ENCODE results near the gene PIGH. TPM values are rescaled to one million over a fixed set of nuclear protein-coding genes. Genes with fewer than 3 reads are reported as not detected.

PIGH gene
- total RNA-seq, 4 donors from 2014 or later: 18.9 to 41.9 (median 27.7) TPM

- 94% methylated on average over 5 of the region's 5 CpGs; no CpG with 5 or more reads in 1 of the 2 donors for WGBS, 2 donors (ENCODE audit: low coverage in 1 of 2)
- intact Hi-C loops (cut with DNase I; ENCODE audit: low total_unique reads): no loop called here
- in situ Hi-C loops (cut with MboI; ENCODE audit: low pct_ligation_motif_present in 1 of 4, low pct_unique_long_range_greater_than_20kb in 1 of 4, low sequenced_read_pairs in 3 of 4): loop anchor here in 3 of 4 donors (10.0 to 25.0 kb wide), 3 partner anchors 100 to 138 kb away; no protein-coding TSS in a partner anchor
These were observed 37.3 kb downstream of the PIGH start for GRCh38 chr14:67562776-67563150.

GRCh38 chr14:67562025-67562775 lies 37.9 kb downstream of the PIGH start:
- Histone ChIP-seq H3K27me3 (no peaks in the 10 kb centered on the region), H3K27ac (no peak overlapping the region), H3K9me3 (no peaks in the 10 kb centered on the region), H3K36me3 (no peaks in the 10 kb centered on the region), H3K4me3 (no peak overlapping the region), H3K4me1 (no peaks in the 10 kb centered on the region)
- DNase-seq: no peak
- TF ChIP-seq POLR2A (IDR thresholded peaks at IDR 0.05) (no peak), EP300 (IDR thresholded peaks at IDR 0.05; ENCODE audit: low read depth) (no peak), CTCF (IDR thresholded peaks at IDR 0.05) (no peak), POLR2AphosphoS5 (IDR thresholded peaks at IDR 0.05) (no peak)
- intact Hi-C loops (cut with DNase I; ENCODE audit: low total_unique reads): no loop called here
- 92 to 100% methylated on average over 2 to 14 of the region's 14 CpGs for WGBS, 2 donors (ENCODE audit: low coverage in 1 of 2)
- in situ Hi-C loops (cut with MboI; ENCODE audit: low pct_ligation_motif_present in 1 of 4, low pct_unique_long_range_greater_than_20kb in 1 of 4, low sequenced_read_pairs in 3 of 4): loop anchor here in 3 of 4 donors (10.0 to 25.0 kb wide), 3 partner anchors 100 to 137 kb away; no protein-coding TSS in a partner anchor

More at GRCh38 chr14:67562776-67563150, 37.3 kb downstream of the PIGH start:
- TF ChIP-seq POLR2A (IDR thresholded peaks at IDR 0.05) (no peak), EP300 (IDR thresholded peaks at IDR 0.05; ENCODE audit: low read depth) (no peak), POLR2AphosphoS5 (IDR thresholded peaks at IDR 0.05) (no peak), CTCF (IDR thresholded peaks at IDR 0.05) (no peak)
- Histone ChIP-seq H3K9me3 (no peaks in the 10 kb centered on the region), H3K4me3 (no peak overlapping the region), H3K4me1 (no peaks in the 10 kb centered on the region), H3K27me3 (no peaks in the 10 kb centered on the region), H3K27ac (no peak overlapping the region), H3K36me3 (no peaks in the 10 kb centered on the region)
- no peak for DNase-seq

DNA sequence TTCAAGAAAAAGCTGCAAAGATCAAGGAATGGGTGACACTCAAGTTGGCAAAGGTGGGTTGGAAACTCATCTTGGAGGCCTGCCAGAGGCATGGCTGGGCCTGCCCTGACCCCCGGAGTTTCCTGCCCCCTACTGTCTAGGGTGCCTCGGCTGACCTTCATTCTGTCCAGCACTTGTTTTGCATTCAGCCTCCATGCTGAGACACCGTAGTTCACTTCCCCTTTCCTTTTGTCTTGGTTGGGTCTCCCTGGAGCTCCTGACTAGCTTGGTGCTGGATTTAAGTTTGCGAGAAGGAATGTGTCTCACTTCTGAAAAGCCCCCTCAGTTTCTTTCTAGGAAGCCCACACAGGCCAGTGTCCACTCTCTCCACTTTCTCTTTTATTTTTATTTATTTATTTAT lies 40.4 kb downstream of the PIGH start:
- intact Hi-C loops (cut with DNase I; ENCODE audit: low total_unique reads): no loop called here
- Histone ChIP-seq H3K27ac (no peak overlapping the region), H3K4me3 (no peak overlapping the region), H3K36me3 (no peaks in the 10 kb centered on the region), H3K27me3 (no peaks in the 10 kb centered on the region), H3K4me1 (no peaks in the 10 kb centered on the region), H3K9me3 (no peaks in the 10 kb centered on the region)
- 63 to 69% methylated on average over 4 of the region's 4 CpGs for WGBS, 2 donors (ENCODE audit: low coverage in 1 of 2)
- no peak for DNase-seq
- no peak for TF ChIP-seq EP300 (IDR thresholded peaks at IDR 0.05; ENCODE audit: low read depth)
- TF ChIP-seq POLR2AphosphoS5 (IDR thresholded peaks at IDR 0.05): no peak
- no peak for TF ChIP-seq POLR2A (IDR thresholded peaks at IDR 0.05)
- TF ChIP-seq CTCF (IDR thresholded peaks at IDR 0.05): no peak
- in situ Hi-C loops (cut with MboI; ENCODE audit: low pct_ligation_motif_present in 1 of 4, low pct_unique_long_range_greater_than_20kb in 1 of 4, low sequenced_read_pairs in 3 of 4): loop anchor here in 3 of 4 donors (10.0 to 25.0 kb wide), 3 partner anchors 97 to 135 kb away; no protein-coding TSS in a partner anchor

- no peaks in the 10 kb centered on the region for H3K9me3 ChIP-seq
- TF ChIP-seq POLR2A (IDR thresholded peaks at IDR 0.05) (no peak), POLR2AphosphoS5 (IDR thresholded peaks at IDR 0.05) (no peak), CTCF (IDR thresholded peaks at IDR 0.05) (no peak), EP300 (IDR thresholded peaks at IDR 0.05; ENCODE audit: low read depth) (no peak)
- no peaks in the 10 kb centered on the region for H3K36me3 ChIP-seq
- no peak overlapping the region for H3K27ac ChIP-seq
- H3K4me3 ChIP-seq: no peak overlapping the region
- in situ Hi-C loops (cut with MboI; ENCODE audit: low pct_ligation_motif_present in 1 of 4, low pct_unique_long_range_greater_than_20kb in 1 of 4, low sequenced_read_pairs in 3 of 4) (loop anchor here in 2 of 4 donors (25.0 kb wide), 2 partner anchors 95 to 120 kb away; no protein-coding TSS in a partner anchor), intact Hi-C loops (cut with DNase I; ENCODE audit: low total_unique reads) (no loop called here)
- WGBS, 2 donors (ENCODE audit: low coverage in 1 of 2): 74 to 100% methylated on average over 2 to 3 of the region's 3 CpGs
- no peak for DNase-seq
- H3K27me3 ChIP-seq: no peaks in the 10 kb centered on the region
- no peaks in the 10 kb centered on the region for H3K4me1 ChIP-seq
These were observed 42.4 kb downstream of the PIGH start for GRCh38 chr14:67557656-67558055.

All from transverse colon (tissue), 4 donors.